PC-3 (cell line): ENCODE measurements around the gene FAT2. TPM values are rescaled to one million over a fixed set of nuclear protein-coding genes. Genes with fewer than 3 reads are reported as not detected.
A peak's percentile ranks its signal among the peaks of the same experiment; 100 is the strongest.

Experiments used
- ATAC-seq: fragments of 200-7000 bp; cut with Tn5 transposase; 2 replicates; pipeline ENCODE4 v1.9.1; 2020; ENCODE audit warnings: mild to moderate bottlenecking, moderate library complexity
- BruUV-seq: library from RNA; stranded (reverse); fragments of 400-500 nt; replicated peaks from 2 replicates; lab custom pipeline; 2021; lab: Mats Ljungman, UMichigan
- CTCF ChIA-PET: fragments of 300-600 bp; sonication (Branson Sonifier 250); formaldehyde crosslinking; loops from one replicate; lab custom pipeline; 2022; ENCODE audit warnings: antibody characterized with exemption; lab: Charles Lee
- POLR2A ChIA-PET: fragments of 300-600 bp; sonication (Branson Sonifier 250); formaldehyde crosslinking; loops from one replicate; lab custom pipeline; 2022; ENCODE audit warnings: antibody characterized with exemption; ENCODE audit not compliant: unreplicated experiment; lab: Charles Lee
- DNase-seq: peaks from one replicate; pipeline ENCODE4 v3.0.0-alpha.2; 2015
- H2AFZ ChIP-seq: fragments of 300-600 bp; sonication (generic); 2 replicates; pipeline ENCODE4 v1.6.0; 2016; ENCODE audit warnings: antibody characterized with exemption, low read length
- H3F3A ChIP-seq: fragments of 300-600 bp; sonication (generic); one replicate; pipeline ENCODE4 v1.6.0; 2017; ENCODE audit warnings: antibody characterized with exemption, low read length, control low read depth, mild to moderate bottlenecking; ENCODE audit not compliant: unreplicated experiment
- H3K27ac ChIP-seq: fragments of 300-600 bp; sonication (generic); 2 replicates; pipeline ENCODE4 v1.5.1; 2016; ENCODE audit warnings: mild to moderate bottlenecking, low read length
- H3K27me3 ChIP-seq: fragments of 300-600 bp; sonication (generic); 2 replicates; pipeline ENCODE4 v1.6.1; 2016; ENCODE audit warnings: low read length, mixed read lengths
- H3K36me3 ChIP-seq: fragments of 300-600 bp; sonication (generic); 2 replicates; pipeline ENCODE4 v1.6.1; 2016; ENCODE audit warnings: low read depth, mixed run types, low read length, mixed read lengths
- H3K4me1 ChIP-seq: fragments of 300-600 bp; sonication (generic); 2 replicates; pipeline ENCODE4 v1.5.1; 2016; ENCODE audit warnings: low read length; ENCODE audit not compliant: insufficient read depth
- H3K4me2 ChIP-seq: fragments of 300-600 bp; sonication (generic); 2 replicates; pipeline ENCODE4 v1.6.0; 2016; ENCODE audit warnings: low read length
- H3K4me3 ChIP-seq: fragments of 300-600 bp; sonication (generic); 2 replicates; pipeline ENCODE4 v1.5.1; 2016; ENCODE audit warnings: mild to moderate bottlenecking, low read length, mixed read lengths
- H3K79me2 ChIP-seq: fragments of 300-600 bp; sonication (generic); 2 replicates; pipeline ENCODE4 v1.6.1; 2017; ENCODE audit warnings: low read length, mixed read lengths
- H3K9ac ChIP-seq: fragments of 300-600 bp; sonication (generic); 2 replicates; pipeline ENCODE4 v1.6.0; 2016; ENCODE audit warnings: mild to moderate bottlenecking, low read length
- H3K9me2 ChIP-seq: fragments of 300-600 bp; sonication (generic); replicated peaks from 2 replicates; pipeline ENCODE4 v1.6.1; 2016; ENCODE audit warnings: mixed run types, low read length, mixed read lengths
- H3K9me3 ChIP-seq: fragments of 300-600 bp; sonication (generic); 2 replicates; pipeline ENCODE4 v1.6.1; 2016; ENCODE audit warnings: low read length, mixed read lengths
- H4K20me1 ChIP-seq: fragments of 300-600 bp; sonication (generic); 2 replicates; pipeline ENCODE4 v1.6.1; 2016; ENCODE audit warnings: low read length, mixed read lengths
- EZH2 ChIP-seq: fragments of 300-600 bp; sonication (generic); IDR thresholded peaks from one replicate; pipeline ENCODE4 v1.6.1; 2017; ENCODE audit warnings: antibody characterized with exemption, mild to moderate bottlenecking, low read length; ENCODE audit not compliant: unreplicated experiment
- EZH2phosphoT487 ChIP-seq: fragments of 300-600 bp; sonication (generic); IDR thresholded peaks from 2 replicates; pipeline ENCODE4 v1.6.1; 2018; ENCODE audit warnings: mild to moderate bottlenecking, antibody characterized with exemption, low read length, borderline replicate concordance
- intact Hi-C: fragments of 100-400 bp; cut with micrococcal nuclease; formaldehyde crosslinking; loops from 2 replicates; pipeline ENCODE4 v1.9.0; 2023
- total RNA-seq: library from RNA; depleted of rRNA; stranded (reverse); fragments of >200 nt; gene quantifications from 2 replicates; pipeline ENCODE4 v1.2.3, GENCODE V29; 2014
- TF ChIP-seq, protein P1 (sequence below): fragments of 300-600 bp; sonication (generic); conservative IDR thresholded peaks from 2 replicates; pipeline ENCODE4 v1.5.1; 2017; ENCODE audit warnings: antibody characterized with exemption, low read depth, mild to moderate bottlenecking, low read length

The FAT2 gene
- total RNA-seq, 1 experiment from 2014 or later = not detected

- Histone ChIP-seq H3K4me3 (peak overlapping the region; percentile 40; the same call in 1 of the 2 replicates), H3K27ac (peak overlapping the region; percentile 62), H3K4me2 (peak overlapping the region; percentile 78), H4K20me1 (no peaks in the 10 kb centered on the region), H3K9me3 (no peaks in the 10 kb centered on the region), H2AFZ (peak overlapping the region; percentile 8; the same call in 1 of the 2 replicates), H3F3A (no peaks in the 10 kb centered on the region), H3K36me3 (no peaks in the 10 kb centered on the region), H3K9me2 (no peaks in the 10 kb centered on the region), H3K4me1 (peaks cover 23% of the 10 kb centered on the region), H3K9ac (no peak overlapping the region), H3K79me2 (no peaks in the 10 kb centered on the region), H3K27me3 (no peaks in the 10 kb centered on the region)
- CTCF ChIA-PET = no interaction called here
- no TSS peak for BruUV-seq
- ATAC-seq (no peak), DNase-seq (peak; percentile 92)
- intact Hi-C loops = no loop called here
- TF ChIP-seq, protein P1, sequence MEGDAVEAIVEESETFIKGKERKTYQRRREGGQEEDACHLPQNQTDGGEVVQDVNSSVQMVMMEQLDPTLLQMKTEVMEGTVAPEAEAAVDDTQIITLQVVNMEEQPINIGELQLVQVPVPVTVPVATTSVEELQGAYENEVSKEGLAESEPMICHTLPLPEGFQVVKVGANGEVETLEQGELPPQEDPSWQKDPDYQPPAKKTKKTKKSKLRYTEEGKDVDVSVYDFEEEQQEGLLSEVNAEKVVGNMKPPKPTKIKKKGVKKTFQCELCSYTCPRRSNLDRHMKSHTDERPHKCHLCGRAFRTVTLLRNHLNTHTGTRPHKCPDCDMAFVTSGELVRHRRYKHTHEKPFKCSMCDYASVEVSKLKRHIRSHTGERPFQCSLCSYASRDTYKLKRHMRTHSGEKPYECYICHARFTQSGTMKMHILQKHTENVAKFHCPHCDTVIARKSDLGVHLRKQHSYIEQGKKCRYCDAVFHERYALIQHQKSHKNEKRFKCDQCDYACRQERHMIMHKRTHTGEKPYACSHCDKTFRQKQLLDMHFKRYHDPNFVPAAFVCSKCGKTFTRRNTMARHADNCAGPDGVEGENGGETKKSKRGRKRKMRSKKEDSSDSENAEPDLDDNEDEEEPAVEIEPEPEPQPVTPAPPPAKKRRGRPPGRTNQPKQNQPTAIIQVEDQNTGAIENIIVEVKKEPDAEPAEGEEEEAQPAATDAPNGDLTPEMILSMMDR = no peak
- no peak for TF ChIP-seq EZH2
- no peak for TF ChIP-seq EZH2phosphoT487
- POLR2A ChIA-PET = no interaction called here
These were observed 20.4 kb downstream of the FAT2 start for GRCh38 chr5:151570512-151571269.

DNA sequence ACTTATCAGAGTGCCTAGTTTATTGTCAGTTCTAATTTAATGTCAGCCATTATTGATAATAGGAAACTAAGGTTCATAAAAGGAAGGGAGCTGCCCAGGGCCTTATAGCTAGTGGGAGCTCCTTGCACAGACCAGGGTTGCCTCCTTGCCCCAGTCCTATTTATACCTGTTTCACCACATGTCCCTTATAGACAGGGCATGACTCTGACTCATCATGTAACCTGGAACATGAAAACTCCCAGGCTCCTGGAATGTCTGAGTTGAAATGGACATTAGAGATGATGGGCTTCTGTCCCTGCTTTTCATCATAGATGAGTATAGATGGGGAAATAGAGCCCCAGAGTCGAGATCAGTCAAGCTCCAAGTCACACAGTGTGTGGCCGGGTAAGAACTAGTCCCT, 21.1 kb downstream of the FAT2 start:
- no peaks in the 10 kb centered on the region for H3K27me3 ChIP-seq
- no peaks in the 10 kb centered on the region for H3K36me3 ChIP-seq
- DNase-seq (peak; percentile 82), ATAC-seq (peak; percentile 73)
- peak overlapping the region; percentile 40; the same call in 1 of the 2 replicates for H3K4me3 ChIP-seq
- H4K20me1 ChIP-seq = no peaks in the 10 kb centered on the region
- BruUV-seq = no TSS peak
- peak overlapping the region; percentile 8; the same call in 1 of the 2 replicates for H2AFZ ChIP-seq
- no peaks in the 10 kb centered on the region for H3K9me2 ChIP-seq
- H3K4me2 ChIP-seq = peak overlapping the region; percentile 78
- POLR2A ChIA-PET = no interaction called here
- peaks cover 23% of the 10 kb centered on the region for H3K4me1 ChIP-seq
- intact Hi-C loops = no loop called here
- no peaks in the 10 kb centered on the region for H3F3A ChIP-seq
- no peaks in the 10 kb centered on the region for H3K79me2 ChIP-seq
- peak overlapping the region; percentile 62 for H3K27ac ChIP-seq
- no peak overlapping the region for H3K9ac ChIP-seq
- CTCF ChIA-PET = interaction anchor here (0.7 kb wide), 1 partner anchor 82 kb away, joined by 3 read pairs; no protein-coding TSS in a partner anchor
- TF ChIP-seq, protein P1 = no peak
- TF ChIP-seq EZH2 = no peak
- H3K9me3 ChIP-seq = no peaks in the 10 kb centered on the region
